Kidney (tissue), 14 donors: ENCODE measurements around the gene RYR3. TPM values are rescaled to one million over a fixed set of nuclear protein-coding genes. Genes with fewer than 3 reads are reported as not detected.

ENCODE experiments used
- DNase-seq, 5 donors: peaks; one replicate each; pipeline ENCODE4 v3.0.0-alpha.2; 2013 to 2020
- FAIRE-seq: peaks from 2 replicates; lab custom pipeline; 2012; peaks lifted over from hg19 to GRCh38; lab: Jason Lieb, UNC
- H3K27ac ChIP-seq, 2 donors: one replicate each; pipeline ENCODE4 v1.7.0; 2013; ENCODE audit warnings: low read depth in 2 of 2, low read length in 2 of 2, inconsistent platforms in 1 of 2
- H3K27me3 ChIP-seq: one replicate; pipeline ENCODE4 v1.7.1; 2013; ENCODE audit warnings: low read length, inconsistent platforms; ENCODE audit not compliant: control insufficient read depth, insufficient read depth
- H3K36me3 ChIP-seq, 3 donors: one replicate each; pipeline versions ENCODE4 v1.7.0 to v1.7.1; 2013; ENCODE audit warnings: low read length in 3 of 3, control low read depth in 1 of 3, inconsistent platforms in 1 of 3; ENCODE audit not compliant: insufficient read depth in 3 of 3, control insufficient read depth in 2 of 3
- H3K4me1 ChIP-seq, 3 donors: one replicate each; pipeline versions ENCODE4 v1.7.0 to v1.7.1; 2013; ENCODE audit warnings: low read length in 3 of 3, inconsistent platforms in 1 of 3, low read depth in 1 of 3; ENCODE audit not compliant: control insufficient read depth in 2 of 3, insufficient read depth in 2 of 3
- H3K4me3 ChIP-seq, 3 donors: one replicate each; pipeline versions ENCODE4 v1.7.0 to v1.8.1; 2013; ENCODE audit warnings: low read length in 3 of 3, control low read depth in 1 of 3, inconsistent platforms in 1 of 3
- H3K9ac ChIP-seq, 3 donors: one replicate each; pipeline versions ENCODE4 v1.7.0 to v1.7.1; 2013; ENCODE audit warnings: low read length in 3 of 3, control low read depth in 1 of 3, inconsistent platforms in 1 of 3
- H3K9me3 ChIP-seq, 3 donors: one replicate each; pipeline versions ENCODE4 v1.7.0 to v1.7.1; 2013; ENCODE audit warnings: low read length in 3 of 3, control low read depth in 1 of 3, inconsistent platforms in 1 of 3; ENCODE audit not compliant: control insufficient read depth in 2 of 3, insufficient read depth in 1 of 3
- intact Hi-C: fragments of 100-400 bp; cut with DNase I; formaldehyde crosslinking; loops from one replicate; pipeline ENCODE4 v1.11.1; 2022
- polyA plus RNA-seq: library from polyadenylated mRNA; stranded (reverse); fragments of 350-450 nt; fragmentation: Illumina TruSeq; extraction: RNeasy Lipid Tissue Mini Kit (QIAGEN cat#74804); gene quantifications from one replicate; pipeline ENCODE4 v1.2.3, GENCODE V29; 2014; ENCODE audit warnings: low read depth, low replicate concordance; ENCODE audit not compliant: insufficient read depth
- total RNA-seq: library from RNA; stranded (reverse); fragmentation: NEBNext Ultra II Directional; extraction: Animal tissue kit (Norgen Biotek cat#: 25700); gene quantifications from one replicate; pipeline ENCODE4 v1.2.1, GENCODE V29; 2021
- TF ChIP-seq, protein P1 (sequence below): IDR thresholded peaks from 3 replicates; pipeline ENCODE4 v1.5.1; 2012; ENCODE audit warnings: mild to moderate bottlenecking, moderate library complexity, borderline replicate concordance; ENCODE audit not compliant: insufficient read depth; ENCODE audit errors: extremely low read depth
- donor health status: control.
- donor health status: control.
- donor health status: control.
- donor health status: control.
- donor health status: control.
- donor health status: DM: yes; HTN: yes; CAD: no.
- donor health status: Normal renal cell carcinoma (clear cell type).

Gene RYR3
- total and polyA plus RNA-seq, 2 donors from 2014 or later: 0.90 to 10.5 TPM

DNA sequence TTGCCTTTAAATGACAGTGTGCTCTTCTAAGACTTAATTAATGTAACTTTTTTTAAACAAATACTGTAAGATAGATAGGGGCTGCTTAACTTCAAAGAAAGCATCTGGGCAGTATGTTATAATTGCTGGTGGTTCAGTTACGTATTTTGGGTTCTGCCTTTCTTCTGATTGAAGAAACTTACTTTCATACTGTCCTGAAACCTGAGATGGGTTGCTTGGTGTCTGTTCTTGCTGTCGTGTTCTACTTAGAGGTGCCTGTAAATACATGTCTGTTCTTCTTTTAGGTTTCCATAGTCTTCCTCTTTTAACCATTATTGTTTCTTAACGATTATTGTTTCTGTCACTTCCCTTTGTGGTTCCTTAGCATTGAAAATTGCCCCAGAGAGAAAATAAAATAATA, 359.8 kb downstream of the RYR3 start:
- no peaks in the 10 kb centered on the region for H3K27me3 ChIP-seq
- no peak overlapping the region for H3K9ac ChIP-seq
- FAIRE-seq: no peak
- H3K4me3 ChIP-seq: no peak overlapping the region
- H3K36me3 ChIP-seq: no peaks in the 10 kb centered on the region
- TF ChIP-seq, protein P1, sequence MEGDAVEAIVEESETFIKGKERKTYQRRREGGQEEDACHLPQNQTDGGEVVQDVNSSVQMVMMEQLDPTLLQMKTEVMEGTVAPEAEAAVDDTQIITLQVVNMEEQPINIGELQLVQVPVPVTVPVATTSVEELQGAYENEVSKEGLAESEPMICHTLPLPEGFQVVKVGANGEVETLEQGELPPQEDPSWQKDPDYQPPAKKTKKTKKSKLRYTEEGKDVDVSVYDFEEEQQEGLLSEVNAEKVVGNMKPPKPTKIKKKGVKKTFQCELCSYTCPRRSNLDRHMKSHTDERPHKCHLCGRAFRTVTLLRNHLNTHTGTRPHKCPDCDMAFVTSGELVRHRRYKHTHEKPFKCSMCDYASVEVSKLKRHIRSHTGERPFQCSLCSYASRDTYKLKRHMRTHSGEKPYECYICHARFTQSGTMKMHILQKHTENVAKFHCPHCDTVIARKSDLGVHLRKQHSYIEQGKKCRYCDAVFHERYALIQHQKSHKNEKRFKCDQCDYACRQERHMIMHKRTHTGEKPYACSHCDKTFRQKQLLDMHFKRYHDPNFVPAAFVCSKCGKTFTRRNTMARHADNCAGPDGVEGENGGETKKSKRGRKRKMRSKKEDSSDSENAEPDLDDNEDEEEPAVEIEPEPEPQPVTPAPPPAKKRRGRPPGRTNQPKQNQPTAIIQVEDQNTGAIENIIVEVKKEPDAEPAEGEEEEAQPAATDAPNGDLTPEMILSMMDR: no peak
- H3K4me1 ChIP-seq: no peaks in the 10 kb centered on the region
- intact Hi-C loops: no loop called here
- no peak for DNase-seq
- no peaks in the 10 kb centered on the region for H3K9me3 ChIP-seq
- no peak overlapping the region for H3K27ac ChIP-seq

DNA sequence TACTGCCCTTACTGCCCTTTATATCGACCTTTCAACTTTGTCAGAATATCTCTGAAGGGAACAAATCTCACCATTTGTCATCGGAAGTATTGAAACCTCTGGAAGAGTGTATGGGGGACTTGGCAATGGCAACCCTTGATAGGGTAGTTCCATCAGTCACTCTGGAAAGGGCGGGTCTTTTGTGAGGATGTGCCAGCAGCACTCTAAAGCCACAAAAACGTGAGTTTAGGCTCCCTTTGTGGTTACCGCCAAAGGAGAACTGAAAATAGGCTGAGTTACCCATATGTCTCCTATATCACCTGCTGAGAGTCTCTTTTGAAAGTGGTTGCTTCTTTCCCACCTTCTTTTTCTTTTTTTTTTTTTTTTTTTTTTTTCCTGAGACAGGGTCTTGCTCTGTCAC, 360.7 kb downstream of the RYR3 start:
- intact Hi-C loops: no loop called here
- TF ChIP-seq, protein P1: no peak
- no peak overlapping the region for H3K27ac ChIP-seq
- H3K9ac ChIP-seq: no peak overlapping the region
- no peaks in the 10 kb centered on the region for H3K36me3 ChIP-seq
- no peaks in the 10 kb centered on the region for H3K9me3 ChIP-seq
- H3K4me1 ChIP-seq: no peaks in the 10 kb centered on the region
- no peaks in the 10 kb centered on the region for H3K27me3 ChIP-seq
- no peak overlapping the region for H3K4me3 ChIP-seq
- no peak for DNase-seq
- FAIRE-seq: no peak

DNA sequence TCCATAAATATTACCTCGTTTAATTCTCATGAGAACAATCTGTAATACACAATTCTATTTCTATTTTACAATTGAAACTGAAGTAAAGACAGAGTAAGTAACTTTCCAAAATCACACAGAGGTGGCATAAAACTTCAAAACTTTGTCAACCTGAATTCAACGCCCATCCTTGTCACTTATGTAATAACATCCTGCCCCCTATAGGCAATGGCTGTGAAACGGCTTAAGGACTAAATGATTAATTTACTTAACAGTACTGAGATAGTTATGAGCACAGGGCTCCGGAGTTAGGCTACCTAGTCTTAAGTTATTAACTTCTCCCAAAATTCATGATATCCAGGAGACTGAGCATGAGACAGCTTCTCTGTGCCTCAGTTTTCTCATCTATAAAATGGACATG, 364.5 kb downstream of the RYR3 start:
- Histone ChIP-seq H3K9me3 (no peaks in the 10 kb centered on the region), H3K9ac (no peak overlapping the region), H3K36me3 (no peaks in the 10 kb centered on the region), H3K4me3 (no peak overlapping the region), H3K27me3 (no peaks in the 10 kb centered on the region), H3K27ac (no peak overlapping the region), H3K4me1 (no peaks in the 10 kb centered on the region)
- TF ChIP-seq, protein P1: peak; percentile 39
- intact Hi-C loops: no loop called here
- FAIRE-seq (peak; percentile 15), DNase-seq (peak in 2 of 5 donors; percentile 36 to 56)

DNA sequence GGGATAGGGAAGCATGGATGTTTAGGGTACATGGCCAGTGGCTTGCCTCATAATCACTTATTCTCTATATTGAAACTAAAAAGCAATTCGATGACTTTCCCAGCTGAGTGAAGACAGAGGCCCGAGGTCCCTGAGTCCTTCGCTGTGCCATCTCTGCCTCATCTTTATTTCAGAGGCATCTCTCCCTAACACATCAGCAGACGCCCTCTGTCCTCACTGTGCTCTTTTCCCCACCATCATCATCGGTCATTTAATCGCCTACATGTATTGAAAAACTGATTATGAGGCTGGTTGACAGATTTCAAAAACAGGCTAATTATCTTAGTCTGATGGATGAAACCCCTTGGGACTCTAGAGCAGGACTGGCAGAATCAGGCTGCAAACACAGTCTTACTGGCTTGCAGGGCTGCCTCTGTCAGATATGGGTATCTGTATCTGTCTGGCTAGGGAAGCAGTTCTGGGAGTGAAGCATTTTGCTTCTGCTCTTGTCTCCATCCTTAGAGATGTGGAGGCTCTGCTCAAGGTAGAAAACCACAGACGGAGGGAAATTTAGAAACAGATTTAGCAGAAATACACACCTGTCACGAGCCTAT, 366.6 kb downstream of the RYR3 start:
- TF ChIP-seq, protein P1: no peak
- intact Hi-C loops: no loop called here
- no peak overlapping the region for H3K9ac ChIP-seq
- no peaks in the 10 kb centered on the region for H3K4me1 ChIP-seq
- no peaks in the 10 kb centered on the region for H3K27me3 ChIP-seq
- no peak for FAIRE-seq
- no peak overlapping the region for H3K4me3 ChIP-seq
- no peak overlapping the region for H3K27ac ChIP-seq
- no peaks in the 10 kb centered on the region for H3K36me3 ChIP-seq
- no peaks in the 10 kb centered on the region for H3K9me3 ChIP-seq
- no peak for DNase-seq
